SW480 (cell line): ENCODE data around the gene TSPAN16.

Experiments used
- DNase-seq: peaks from one replicate; pipeline ENCODE4 v3.0.0-alpha.2; 2016; ENCODE audit warnings: low spot score

Gene TSPAN16

GRCh38 chr19:11268783-11269267 lies 27.1 kb upstream of the TSPAN16 start:
- no peak for DNase-seq

- DNase-seq: no peak
These were observed 26.6 kb upstream of the TSPAN16 start for GRCh38 chr19:11269408-11269807.

- no peak for DNase-seq
These were observed 22.7 kb upstream of the TSPAN16 start for GRCh38 chr19:11273296-11273695.

GRCh38 chr19:11273989-11274388 lies 22.0 kb upstream of the TSPAN16 start:
- DNase-seq: no peak

GRCh38 chr19:11274533-11275086 lies 21.4 kb upstream of the TSPAN16 start:
- no peak for DNase-seq

GRCh38 chr19:11278670-11279069 lies 17.3 kb upstream of the TSPAN16 start:
- no peak for DNase-seq

- DNase-seq: peak; percentile 75
These were observed 16.3 kb upstream of the TSPAN16 start for GRCh38 chr19:11279505-11280236.

- DNase-seq: no peak
These were observed 14.5 kb upstream of the TSPAN16 start for GRCh38 chr19:11281356-11282049.

GRCh38 chr19:11284515-11284914 lies 11.4 kb upstream of the TSPAN16 start:
- no peak for DNase-seq

- no peak for DNase-seq
These were observed 9.5 kb upstream of the TSPAN16 start for GRCh38 chr19:11286312-11286974.

GRCh38 chr19:11288349-11288748 lies 7.6 kb upstream of the TSPAN16 start:
- DNase-seq: no peak

- no peak for DNase-seq
These were observed 5.7 kb upstream of the TSPAN16 start for GRCh38 chr19:11290256-11290655.

- no peak for DNase-seq
These were observed 4.5 kb upstream of the TSPAN16 start for GRCh38 chr19:11291415-11291814.

- no peak for DNase-seq
These were observed 4.0 kb upstream of the TSPAN16 start for GRCh38 chr19:11291991-11292390.

GRCh38 chr19:11293433-11294389 lies 2.2 kb upstream of the TSPAN16 start:
- DNase-seq: peak; percentile 89

GRCh38 chr19:11295180-11295579 lies 780 bp upstream of the TSPAN16 start:
- DNase-seq: no peak

- no peak for DNase-seq
These were observed 304 bp downstream of the TSPAN16 start for GRCh38 chr19:11296264-11296663.

GRCh38 chr19:11299946-11300810 lies 4.2 kb downstream of the TSPAN16 start:
- DNase-seq: no peak

GRCh38 chr19:11300811-11301120 lies 4.8 kb downstream of the TSPAN16 start:
- DNase-seq: no peak

- no peak for DNase-seq
These were observed 9.0 kb downstream of the TSPAN16 start for GRCh38 chr19:11304936-11305335.

GRCh38 chr19:11306337-11306736 lies 10.4 kb downstream of the TSPAN16 start:
- no peak for DNase-seq
